A549 treated with DMSO at 1 μM for 4 hours (cell line): ENCODE measurements around the gene CPSF6. TPM values are rescaled to one million over a fixed set of nuclear protein-coding genes. Genes with fewer than 3 reads are reported as not detected.

Experiments used
- total RNA-seq: library from RNA; stranded (reverse); fragments of 200-300 nt; extraction: Qiagen RNA extraction; gene quantifications from 5 replicates; pipeline ENCODE4 v1.2.3, GENCODE V29; 2022; ENCODE audit warnings: low read depth

CPSF6 gene, protein sequence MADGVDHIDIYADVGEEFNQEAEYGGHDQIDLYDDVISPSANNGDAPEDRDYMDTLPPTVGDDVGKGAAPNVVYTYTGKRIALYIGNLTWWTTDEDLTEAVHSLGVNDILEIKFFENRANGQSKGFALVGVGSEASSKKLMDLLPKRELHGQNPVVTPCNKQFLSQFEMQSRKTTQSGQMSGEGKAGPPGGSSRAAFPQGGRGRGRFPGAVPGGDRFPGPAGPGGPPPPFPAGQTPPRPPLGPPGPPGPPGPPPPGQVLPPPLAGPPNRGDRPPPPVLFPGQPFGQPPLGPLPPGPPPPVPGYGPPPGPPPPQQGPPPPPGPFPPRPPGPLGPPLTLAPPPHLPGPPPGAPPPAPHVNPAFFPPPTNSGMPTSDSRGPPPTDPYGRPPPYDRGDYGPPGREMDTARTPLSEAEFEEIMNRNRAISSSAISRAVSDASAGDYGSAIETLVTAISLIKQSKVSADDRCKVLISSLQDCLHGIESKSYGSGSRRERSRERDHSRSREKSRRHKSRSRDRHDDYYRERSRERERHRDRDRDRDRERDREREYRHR
- 63.2 to 72.3 TPM (median 65.9 TPM) in 5 replicates for total RNA-seq

DNA sequence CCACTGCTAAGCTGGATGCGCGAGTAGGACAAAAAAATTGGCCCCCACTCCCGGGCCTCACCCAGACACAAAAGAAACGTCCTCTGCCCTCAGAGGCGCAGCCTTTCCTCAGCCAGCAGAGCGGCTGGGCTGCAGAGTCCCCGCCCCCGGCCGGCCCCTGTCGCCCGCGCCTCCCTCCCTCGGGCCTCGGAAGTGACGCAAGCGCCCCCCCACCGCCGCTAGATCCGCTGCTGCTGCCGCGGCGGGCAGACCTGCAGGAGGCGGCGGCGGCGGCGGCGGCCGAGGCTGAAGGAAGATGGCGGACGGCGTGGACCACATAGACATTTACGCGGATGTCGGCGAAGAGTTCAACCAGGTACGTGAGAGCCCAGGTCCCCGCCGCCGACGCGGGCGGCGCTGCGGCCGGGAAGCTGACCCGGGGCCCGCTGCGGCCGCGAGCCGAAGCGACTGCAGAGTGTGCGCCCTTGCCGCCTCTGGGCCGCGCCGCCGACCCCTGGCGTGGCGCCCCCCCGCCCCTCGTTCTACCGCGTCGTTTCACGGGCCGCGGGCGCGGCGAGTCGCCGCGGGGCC, at the start of gene CPSF6:
TSS of gene CPSF6 (plus strand) at position 218 of the 570 bp plus-strand sequence. CDS start at position 296, 78 bp downstream.

Other genes with a start within 250 kb of the CPSF6 start
- 0.26 to 1.7 TPM in 2 of 5 replicates, not detected in the others for gene LYZ, start 108.8 kb downstream of the CPSF6 start, total RNA-seq
- gene YEATS4, start 120.2 kb downstream of the CPSF6 start, total RNA-seq: 29.3 to 62.1 TPM (median 38.1 TPM) in 5 replicates
- gene FRS2, start 230.8 kb downstream of the CPSF6 start, total RNA-seq: 9.7 to 14.6 TPM (median 13.3 TPM) in 5 replicates